HG03025 (cell line): Measurements from ENCODE around the gene MRPS2.

Experiments
- ATAC-seq: cut with Tn5 transposase; IDR thresholded peaks from one replicate; pipeline ENCODE4 v1.9.1; 2021; ENCODE audit warnings: mild to moderate bottlenecking, moderate library complexity; ENCODE audit not compliant: unreplicated experiment, low FRiP score

The MRPS2 gene

DNA sequence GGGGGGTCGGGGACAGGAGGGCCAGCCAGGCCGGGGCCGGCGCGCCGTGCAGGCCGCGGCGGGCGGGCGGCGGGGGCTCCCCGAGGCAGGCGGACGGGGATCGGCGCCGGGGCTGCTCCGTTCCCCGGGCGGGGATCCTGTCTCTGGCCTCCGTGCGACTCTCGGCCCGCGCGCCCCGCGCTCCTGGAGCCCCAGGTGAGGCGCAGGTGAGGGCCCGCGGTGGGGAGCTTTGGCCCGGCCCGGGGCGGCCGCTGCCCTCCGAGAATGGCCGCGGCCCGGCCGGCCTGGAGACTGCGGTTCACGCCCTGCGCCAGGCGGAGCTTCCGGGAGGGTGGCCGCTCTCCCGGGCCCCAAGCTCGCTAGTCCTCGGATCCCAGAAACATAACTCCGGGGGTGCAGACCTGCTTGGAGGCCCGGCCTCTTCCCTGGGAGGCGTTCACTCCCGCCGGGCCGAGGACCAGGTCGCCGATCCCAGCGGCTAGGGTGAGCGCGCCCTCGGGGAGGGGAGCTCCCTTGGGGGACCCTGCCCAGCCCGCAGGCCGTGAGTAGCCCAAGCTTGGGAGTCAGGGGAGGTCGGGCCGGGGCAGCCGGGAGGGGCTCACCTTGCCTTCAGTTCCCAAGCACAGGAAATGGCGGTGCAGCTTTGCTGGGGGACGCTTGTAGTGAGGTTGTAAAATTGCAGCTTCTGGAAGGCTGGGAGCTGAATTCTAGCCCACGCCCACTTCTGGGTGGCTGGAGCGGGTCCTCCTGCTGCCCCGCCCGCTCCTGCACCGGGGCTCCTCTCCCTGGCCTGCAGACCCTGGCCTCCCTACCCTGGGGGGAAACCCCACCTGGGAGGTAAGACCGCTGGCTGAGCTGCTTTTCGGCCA, 20.2 kb upstream of the MRPS2 start:
- ATAC-seq, result no peak

DNA sequence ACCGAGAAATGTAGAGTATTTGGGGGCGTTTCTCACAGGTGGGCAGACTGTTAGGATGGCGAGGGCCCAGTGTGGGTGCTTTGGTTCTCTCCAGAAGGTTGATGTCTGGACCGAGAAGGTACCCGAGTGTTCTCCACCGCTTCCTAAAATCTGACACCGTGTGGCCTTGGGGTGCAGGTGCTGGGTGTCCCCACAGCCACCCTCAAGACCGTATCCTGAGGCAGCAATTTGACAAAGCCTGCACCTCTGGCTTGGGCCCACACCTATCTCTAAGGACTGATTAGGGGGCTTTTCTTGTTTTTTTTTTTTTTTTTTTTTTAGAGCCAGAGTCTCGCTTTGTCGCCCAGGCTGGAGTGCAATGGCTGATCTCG, 19.6 kb upstream of the MRPS2 start:
- no peak for ATAC-seq

DNA sequence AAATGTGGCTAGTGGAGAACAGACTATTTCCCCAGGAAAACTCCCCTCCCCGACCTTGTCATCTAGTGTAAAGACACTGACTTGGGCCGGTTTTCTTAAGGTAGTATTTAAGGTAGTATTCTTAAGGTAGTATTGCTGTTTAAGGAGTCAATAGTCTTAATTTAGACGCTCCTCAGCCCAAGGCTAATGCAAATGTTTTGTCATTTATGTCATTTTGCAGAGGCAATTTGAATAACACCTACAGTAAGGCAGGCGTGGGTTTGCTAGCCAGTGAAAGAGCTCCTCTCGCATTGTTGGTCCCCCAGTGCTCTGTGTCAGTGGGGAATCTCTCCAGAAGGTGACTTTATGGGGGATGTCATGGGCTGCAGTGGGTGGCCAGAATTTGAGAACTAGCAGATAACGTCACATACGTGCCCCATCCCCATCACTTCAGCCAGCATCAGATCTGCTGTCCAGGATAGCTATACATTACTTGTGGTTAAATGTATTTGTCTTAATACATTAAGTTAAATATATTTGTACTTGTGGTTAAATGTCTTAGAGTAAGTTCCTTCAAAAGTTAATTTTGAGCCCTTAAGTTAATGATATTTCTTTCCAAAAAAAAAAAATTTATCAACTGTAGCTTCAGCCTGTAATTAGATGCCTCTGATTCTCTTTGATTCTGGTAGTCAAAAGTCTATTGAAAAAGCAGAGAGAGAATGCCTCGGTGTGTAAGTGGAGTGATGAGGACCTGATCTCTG, 18.3 kb upstream of the MRPS2 start:
- ATAC-seq, result no peak

DNA sequence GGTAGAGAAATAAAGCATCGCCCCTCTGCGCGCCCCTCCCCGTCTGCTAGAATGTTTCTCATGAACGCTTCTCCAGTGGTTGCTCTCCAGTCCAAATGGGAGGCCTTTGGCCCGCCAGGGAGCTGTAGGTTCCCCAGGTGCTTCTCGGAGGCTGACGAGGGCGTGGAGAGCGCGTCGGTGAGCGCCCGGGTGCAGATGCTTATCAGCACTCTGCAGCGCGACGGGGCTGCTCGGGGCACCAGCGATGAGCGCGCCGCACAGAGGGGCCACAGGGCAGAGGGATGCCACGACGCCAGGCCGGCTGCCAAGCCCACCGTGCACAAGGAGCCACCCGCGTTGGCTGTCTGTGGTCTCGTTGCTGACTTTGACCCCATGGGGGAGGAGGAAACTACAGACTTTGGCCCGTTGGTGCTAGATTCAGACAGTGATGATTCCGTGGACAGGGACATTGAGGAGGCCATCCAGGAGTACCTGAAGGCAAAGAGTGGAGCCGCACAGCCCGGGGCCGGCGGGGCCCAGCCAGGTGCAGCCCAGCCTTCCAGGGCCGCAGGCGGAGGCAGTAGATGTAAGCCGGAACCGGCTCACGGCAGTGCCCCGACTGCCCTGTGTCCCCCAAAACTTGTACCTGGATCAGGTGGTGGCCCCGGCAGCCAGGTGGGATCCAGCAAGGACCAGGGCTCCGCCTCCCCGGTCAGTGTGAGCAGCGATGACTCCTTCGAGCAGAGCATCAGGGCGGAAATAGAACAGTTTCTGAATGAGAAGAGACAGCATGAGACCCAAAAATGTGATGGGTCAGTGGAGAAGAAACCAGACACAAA, 15.8 kb upstream of the MRPS2 start:
- no peak for ATAC-seq

DNA sequence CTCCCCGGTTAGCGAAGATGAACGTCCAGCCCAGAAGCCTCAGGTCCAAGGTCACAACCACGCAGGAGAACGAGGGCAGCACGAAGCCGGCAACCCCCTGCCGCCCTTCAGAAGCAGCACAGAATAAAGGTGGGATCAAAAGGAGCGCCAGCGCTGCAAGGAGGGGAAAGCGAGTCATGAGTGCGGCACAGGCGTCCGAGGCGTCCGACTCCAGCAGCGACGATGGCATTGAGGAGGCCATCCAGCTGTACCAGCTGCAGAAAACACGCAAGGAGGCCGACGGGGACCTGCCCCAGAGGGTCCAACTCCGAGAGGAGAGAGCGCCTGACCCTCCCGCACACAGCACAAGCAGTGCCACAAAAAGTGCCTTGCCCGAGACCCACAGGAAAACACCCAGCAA, 15.1 kb upstream of the MRPS2 start:
- no peak for ATAC-seq

DNA sequence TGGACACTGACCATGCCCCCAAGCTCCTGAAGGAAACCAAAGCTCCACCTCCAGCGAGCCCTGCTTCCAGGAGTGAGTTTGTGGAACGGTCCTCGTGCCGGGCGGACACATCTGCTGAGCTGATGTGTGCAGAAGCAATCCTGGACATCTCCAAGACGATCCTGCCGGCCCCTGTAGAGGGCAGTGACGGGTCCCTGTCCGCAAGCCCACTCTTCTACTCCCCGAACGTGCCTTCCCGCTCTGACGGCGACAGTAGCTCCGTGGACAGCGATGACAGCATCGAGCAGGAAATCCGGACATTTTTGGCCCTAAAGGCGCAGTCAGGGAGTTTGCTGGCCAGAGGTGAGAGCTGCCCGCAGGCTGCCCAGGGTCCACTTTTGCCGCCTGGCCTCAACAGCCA, 14.7 kb upstream of the MRPS2 start:
- ATAC-seq, result no peak

DNA sequence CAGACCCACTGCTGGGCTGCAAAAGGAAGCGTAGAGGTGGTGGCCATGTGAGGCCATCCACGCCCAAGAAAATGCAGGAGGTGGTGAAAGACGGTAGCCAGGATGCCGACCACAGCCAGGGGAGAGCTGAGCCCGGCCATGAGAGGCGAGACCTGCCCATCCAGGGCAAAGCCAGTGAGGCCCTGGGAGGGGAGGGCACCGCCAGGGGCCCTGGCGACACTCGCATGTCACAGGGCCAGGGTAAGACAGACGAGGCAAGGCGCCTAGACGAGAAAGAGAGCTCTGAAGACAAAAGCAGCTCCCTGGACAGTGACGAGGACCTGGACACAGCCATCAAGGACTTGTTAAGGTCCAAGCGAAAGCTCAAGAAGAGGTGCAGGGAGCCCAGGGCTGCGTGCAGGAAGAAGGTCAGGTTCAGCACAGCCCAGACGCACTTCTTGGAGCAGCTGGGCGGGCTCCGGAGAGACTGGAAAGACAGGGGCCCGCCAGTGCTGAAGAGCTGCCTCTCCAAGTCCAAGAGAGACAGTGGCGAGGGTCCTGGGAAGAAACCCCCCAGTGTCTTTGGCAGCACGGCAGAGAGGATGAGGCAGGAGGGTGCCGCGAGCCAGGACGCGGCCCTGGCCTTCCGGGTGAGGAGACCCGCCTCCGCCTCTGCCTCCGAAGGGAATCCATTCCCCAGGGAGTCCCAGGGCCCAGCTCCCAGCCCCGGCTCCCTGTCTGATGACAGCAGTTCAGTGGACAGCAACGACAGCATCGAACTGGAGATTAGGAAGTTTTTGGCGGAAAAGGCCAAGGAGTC, 14.0 kb upstream of the MRPS2 start:
- no peak for ATAC-seq

DNA sequence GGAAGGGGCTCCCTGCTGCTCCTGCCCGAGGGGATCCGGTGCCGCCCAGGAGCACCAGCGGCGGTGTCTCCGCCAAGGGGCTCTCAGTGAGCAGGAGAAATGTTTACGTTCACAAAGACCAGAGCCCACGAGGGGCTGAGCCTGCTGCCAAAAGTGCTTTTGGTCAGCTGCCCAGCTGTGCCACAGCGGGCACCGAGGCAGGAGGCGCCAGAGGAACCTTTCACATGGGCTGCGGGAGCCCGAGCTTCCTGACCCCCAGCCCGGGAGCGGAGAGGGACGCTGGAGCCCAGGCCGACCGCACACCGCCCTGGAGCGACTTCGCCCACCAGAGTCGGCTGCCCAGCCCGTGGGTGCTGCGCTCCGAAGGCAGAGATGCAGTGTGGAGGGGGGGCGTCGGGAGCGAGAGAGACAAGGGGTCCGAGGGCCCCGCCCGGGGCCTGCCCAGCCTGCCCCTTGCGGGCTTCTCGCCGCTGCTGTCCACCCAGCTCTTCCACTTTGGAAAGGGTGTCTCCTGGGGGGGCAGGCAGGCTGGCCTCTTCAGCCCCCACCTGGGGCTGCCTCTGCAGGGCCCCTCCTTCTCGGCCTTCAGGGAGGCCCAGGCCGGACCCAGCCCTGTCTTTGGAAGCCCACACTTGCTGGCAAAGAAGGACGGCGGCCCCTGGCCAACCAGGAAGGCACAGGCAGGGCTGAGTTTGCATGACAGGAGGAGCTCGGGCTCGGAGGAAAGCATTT, 13.0 kb upstream of the MRPS2 start:
- no peak for ATAC-seq

DNA sequence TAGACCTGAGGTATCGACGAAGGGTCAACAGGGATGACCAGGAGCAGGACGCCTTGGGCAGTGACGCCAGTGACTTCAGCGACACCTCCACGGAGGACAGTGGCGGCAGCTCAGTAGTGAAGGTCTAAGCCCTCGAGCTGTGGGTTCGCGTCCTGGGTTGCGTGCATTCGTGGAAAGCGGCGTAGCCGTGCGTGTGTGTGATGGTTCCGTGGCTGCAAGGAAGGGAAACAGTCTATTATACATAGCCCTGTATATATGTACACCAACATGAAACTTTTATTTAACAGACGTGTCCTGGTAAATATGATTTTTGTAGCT, 12.5 kb upstream of the MRPS2 start:
- no peak for ATAC-seq

DNA sequence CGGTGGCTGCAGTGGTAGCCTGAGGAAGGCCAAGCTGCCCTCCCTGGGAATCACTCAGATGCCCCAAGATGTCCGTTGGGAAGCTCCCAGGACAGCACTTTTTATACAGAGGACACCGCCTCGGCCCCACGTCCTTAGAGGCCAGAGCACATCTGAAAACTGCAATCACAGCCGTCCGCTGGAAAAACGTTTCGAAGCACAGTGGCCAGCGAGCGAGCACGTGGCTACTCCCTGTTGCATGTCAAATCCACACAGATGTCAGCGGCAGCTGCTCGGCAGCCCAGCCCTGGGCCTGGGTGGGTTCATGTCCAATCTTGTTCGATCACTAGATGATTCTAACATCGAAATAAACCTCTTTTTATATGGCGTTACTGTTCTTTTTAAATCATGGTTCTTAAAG, 12.0 kb upstream of the MRPS2 start:
- no peak for ATAC-seq

DNA sequence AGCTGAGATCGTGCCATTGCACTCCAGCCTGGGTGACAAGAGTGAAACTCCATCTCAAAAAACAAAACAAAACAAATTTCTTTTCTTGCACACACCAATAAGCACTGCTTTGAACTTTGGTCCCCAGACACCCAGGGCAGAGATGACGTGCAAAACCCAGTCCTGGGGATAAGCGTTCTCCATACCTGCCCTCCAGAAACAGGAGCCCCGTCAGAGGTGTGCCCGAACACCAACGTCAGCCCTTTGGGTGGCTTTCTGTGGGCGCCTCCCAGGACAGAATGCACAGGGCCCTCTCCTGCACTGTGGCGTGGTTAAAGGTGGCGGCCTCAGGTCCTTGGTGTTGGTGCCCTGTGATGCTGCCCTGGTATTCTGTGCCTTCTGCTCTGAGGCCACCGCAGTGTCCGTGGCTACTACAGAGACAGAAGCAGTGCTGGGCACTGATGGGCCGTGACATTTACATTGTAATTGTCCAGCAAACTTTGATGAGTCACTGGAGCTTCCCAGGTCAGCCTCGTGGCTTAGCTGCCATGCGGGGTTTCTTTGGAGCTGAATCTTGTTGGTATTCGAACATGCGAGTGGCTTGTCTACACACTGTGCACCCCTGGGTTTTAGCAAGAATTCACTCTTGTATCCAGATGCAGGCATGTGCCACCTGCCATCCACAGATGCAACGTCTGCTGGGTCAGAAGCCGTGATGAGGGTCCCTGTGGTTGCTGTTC, 11.1 kb upstream of the MRPS2 start:
- no peak for ATAC-seq

DNA sequence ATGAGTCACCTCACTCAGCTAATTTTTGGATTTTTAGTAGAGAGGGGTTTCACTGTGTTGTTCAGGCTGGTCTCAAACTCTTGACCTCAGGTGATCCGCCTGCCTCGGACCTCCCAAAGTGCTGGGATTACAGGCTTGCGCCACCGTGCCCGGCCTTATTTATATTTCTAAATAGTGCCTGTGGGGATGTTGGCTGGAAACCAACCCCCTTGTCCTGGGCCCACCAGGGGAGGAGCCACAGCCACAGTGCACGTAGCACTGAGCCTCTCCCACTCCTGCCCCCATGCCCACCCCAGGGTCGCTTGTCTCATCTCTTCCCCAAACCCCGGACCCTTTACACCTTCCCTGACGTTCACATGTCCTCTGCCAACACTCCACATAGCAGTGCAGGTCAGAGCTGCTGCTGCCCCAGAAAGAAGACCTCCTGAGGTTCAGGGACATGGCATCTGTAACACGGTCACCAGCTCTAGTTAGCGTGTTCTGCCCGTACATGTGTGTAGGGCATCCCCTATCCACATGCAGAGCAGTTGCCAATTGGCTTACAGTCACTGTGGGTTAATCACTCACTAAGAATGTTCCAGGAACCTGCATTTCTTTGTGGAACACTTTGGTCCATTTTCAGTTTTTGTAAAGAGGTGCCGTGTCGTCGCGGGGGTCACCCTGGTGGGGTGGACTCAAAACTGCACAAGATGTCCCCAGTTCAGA, 10.2 kb upstream of the MRPS2 start:
- no peak for ATAC-seq

DNA sequence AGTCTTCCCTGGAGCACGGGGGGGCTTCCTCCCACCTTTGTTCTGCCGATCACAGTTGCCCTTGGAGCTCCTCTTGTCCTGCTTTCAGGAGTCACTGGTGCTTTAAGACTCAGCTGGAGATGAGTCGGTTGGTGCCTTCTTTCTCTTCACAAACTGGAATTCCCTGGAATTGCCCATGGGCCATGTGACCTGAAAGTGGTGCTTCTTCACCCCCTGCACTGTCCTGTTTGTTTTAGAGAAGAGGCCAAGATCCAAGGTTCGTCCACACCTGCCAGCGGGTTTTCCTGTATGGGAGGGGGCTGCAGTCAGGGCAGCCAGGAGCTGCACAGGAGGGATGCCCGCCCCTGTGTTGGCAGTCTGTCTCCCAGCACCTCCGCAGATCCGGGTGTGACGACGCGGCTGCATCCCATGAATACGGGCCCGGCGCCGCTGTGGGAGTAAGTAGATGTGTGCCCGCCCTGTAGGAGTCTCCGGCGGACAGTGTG, 9.5 kb upstream of the MRPS2 start:
- no peak for ATAC-seq

DNA sequence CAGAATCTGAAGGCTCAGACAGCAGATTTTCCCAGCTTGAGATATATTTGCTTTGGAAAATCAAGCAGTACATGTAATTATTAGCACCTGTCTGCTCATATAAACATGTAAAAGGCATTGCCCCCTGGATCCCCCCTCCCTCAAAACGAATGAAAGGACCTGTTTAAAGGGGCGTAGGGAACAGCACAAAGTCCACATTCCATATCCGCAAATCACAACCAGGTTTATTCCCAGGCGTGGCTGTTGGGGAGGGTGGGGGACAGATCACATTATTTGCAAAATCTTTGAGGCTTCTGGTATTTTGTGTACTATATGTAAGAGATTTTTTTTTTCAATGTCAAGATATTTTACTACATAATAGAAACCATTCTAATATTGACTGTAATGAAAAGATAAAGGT, 8.7 kb upstream of the MRPS2 start:
- no peak for ATAC-seq

DNA sequence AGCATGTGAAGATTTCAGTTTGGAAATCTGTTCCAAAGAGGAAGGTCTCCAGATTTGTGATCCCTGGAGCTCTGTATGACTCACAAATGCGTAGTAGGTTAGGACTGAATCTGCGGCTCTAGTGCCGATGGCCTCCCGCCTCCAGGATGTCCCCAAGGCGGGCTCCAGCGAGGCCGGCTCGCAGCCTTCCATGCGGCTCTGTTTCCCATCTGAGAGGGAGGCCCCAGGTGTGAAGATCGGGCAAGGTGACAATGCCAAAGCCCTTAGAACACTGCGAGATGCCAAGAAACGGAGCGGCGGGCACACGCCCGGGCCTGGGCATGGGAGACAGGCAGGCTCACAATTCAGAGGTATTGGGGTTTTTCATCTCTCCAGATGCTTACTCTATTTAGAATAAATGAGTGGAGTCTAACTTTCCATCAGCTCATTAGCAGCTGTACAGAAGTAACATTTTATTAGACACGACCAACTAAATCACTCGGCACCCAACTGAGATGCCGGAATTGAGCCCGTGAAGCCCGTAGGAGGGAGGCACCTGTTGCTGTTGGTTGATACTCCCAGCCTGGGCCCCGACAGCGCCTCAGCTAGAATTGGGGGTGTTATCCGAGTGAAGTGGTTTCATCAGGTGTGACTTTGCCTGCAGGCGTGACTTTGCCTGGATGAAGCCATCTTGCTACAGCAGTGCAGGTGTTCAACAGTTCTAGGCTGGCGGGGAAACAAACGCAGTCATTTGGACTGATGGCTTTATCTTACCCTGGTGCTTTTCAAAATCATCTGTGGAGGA, 7.4 kb upstream of the MRPS2 start:
- ATAC-seq, result no peak

DNA sequence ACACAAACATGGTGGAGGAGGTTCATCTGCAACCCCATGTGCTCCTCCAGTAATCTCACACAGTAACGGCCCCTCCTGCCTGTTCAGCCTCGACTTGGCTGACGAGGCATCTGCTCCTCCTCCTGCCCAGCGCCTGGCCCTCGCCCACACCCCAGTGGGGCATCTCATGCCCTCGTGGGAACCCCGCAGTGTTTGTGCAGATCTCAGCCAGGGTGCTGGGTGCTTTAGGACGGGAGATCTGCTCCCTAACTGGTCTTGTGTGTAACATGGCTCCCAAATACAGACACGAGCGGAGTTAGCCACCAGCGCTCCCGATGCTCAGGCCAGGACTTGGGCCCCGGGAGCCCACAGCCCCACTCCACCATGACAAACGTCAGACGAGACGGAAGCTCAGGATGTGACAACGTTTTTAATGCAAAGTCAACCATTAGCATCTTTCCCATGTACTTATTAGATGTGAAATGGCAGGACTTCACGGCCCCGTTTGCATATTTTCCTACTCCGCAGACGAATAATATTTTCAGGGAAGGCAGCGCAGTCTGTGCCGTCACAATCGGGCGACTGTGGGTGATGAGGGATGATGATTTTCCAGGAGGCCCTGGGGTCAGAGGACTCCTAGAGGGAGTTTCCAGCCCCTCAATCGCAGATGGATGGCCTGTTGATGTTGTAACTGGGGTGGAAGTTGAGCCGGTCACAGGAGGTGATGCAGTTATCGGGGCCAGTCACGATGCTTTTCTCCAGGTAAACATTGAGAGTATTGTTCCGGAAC, 5.5 kb upstream of the MRPS2 start:
- ATAC-seq, result no peak
